H1 (cell line): Measurements from ENCODE around the gene RPL32.

ENCODE experiments used
- ASH2L ChIP-seq: fragments of 200-600, 300-600 bp; sonication (generic); IDR thresholded peaks from one replicate; pipeline ENCODE4 v1.7.1; 2017; ENCODE audit warnings: low read length
- CREB1 ChIP-seq: IDR thresholded peaks from 2 replicates; pipeline ENCODE4 v1.6.1; 2012; ENCODE audit warnings: inconsistent platforms
- CTCF ChIP-seq, 3 experiments: IDR thresholded peaks; 1 replicate in 2 of 3; 2 replicates in 1 of 3; pipeline versions ENCODE4 v1.5.1 to v1.6.1; 2011; ENCODE audit warnings: low read length in 3 of 3, mild to moderate bottlenecking in 3 of 3, inconsistent platforms in 2 of 3, low read depth in 1 of 3, moderate library complexity in 1 of 3; ENCODE audit not compliant: insufficient read depth in 1 of 3; ENCODE audit errors: control extremely low read depth in 1 of 3
- EZH2 ChIP-seq: fragments of 200-600 bp; sonication (generic); IDR thresholded peaks from 2 replicates; pipeline ENCODE4 v1.7.1; 2012; ENCODE audit warnings: low read depth, mild to moderate bottlenecking, moderate library complexity, low read length, inconsistent platforms; ENCODE audit not compliant: severe bottlenecking
- GABPA ChIP-seq: IDR thresholded peaks from 2 replicates; pipeline ENCODE4 v1.6.1; 2011; ENCODE audit warnings: mild to moderate bottlenecking, low read length, moderate library complexity, borderline replicate concordance; ENCODE audit not compliant: insufficient read depth
- MAX ChIP-seq: IDR thresholded peaks from 2 replicates; pipeline ENCODE4 v1.6.1; 2012; ENCODE audit warnings: inconsistent platforms
- POLR2AphosphoS5 ChIP-seq: IDR thresholded peaks from 2 replicates; pipeline ENCODE4 v1.6.1; 2011; ENCODE audit warnings: low read depth, low read length
- TCF12 ChIP-seq: IDR thresholded peaks from 2 replicates; pipeline ENCODE4 v1.6.1; 2011; ENCODE audit warnings: low read depth, mild to moderate bottlenecking, low read length
- USF2 ChIP-seq: IDR thresholded peaks from 2 replicates; pipeline ENCODE4 v1.6.1; 2011; ENCODE audit warnings: low read length, improper control_type of control experiment
- ZNF274 ChIP-seq: IDR thresholded peaks from 2 replicates; pipeline ENCODE4 v1.7.0; 2012; ENCODE audit warnings: low read length, borderline replicate concordance; ENCODE audit errors: extremely low read depth

- TF ChIP-seq EZH2 (no peak), CREB1 (no peak), MAX (no peak), TCF12 (no peak), POLR2AphosphoS5 (no peak), GABPA (no peak), ASH2L (no peak), ZNF274 (no peak), USF2 (no peak), CTCF (IDR thresholded peaks at IDR 0.05; ENCODE audit: control extremely low read depth in 1 of 3, insufficient read depth in 1 of 3, low read depth in 1 of 3, low read length in 3 of 3) (peak in 2 of 3 experiments; percentile 19 to 33; a peak in 3 of 4 replicates)
Observed at GRCh38 chr3:12807066-12807465, 34.3 kb downstream of the RPL32 start.
